ENCODE data around the gene PPP1R16B.
A peak's percentile ranks its signal among the peaks of the same experiment; 100 is the strongest.

Gene PPP1R16B

DNA sequence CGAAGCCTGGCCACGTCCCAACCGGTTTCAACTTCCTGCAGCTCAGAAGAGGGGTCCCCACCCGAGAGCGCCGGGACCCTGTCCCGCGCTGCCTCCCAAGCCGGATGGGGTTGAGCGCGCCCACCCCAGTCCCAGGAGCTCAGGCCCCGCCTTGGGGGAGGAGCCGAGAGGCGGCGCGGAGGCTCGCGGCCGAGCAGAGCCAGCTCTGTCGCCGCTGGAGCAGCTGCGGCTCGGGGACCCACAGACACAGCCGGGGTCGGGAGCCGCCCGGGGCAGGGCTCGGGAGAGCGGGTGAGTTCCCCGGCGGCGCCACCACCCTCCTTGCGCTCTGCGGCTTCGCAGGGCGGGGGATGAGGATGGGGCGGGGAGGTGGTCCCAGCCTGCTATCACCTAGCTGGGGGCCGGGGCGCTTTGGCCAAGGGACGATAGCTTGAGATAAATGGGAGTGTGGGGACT, at the start of gene PPP1R16B:
Gene PPP1R16B (plus strand): TSS at position 196 of the 456 bp plus-strand sequence. CDS start 30,229 bp downstream, outside the sequence.
- H3K36me3 ChIP-seq = no peaks in the 10 kb centered on the region
- H3K4me2 ChIP-seq = peak within 1 kb of the TSS; percentile 94 to 100 (median 99)
- no peak for TF ChIP-seq Cebpa-rat (IDR thresholded peaks at IDR 0.05)
- H3K27me3 ChIP-seq = peaks cover 0 to 9% (median 0%) of the 10 kb centered on the region in 11 experiments; a peak in 2 of 22 replicates
- H3K27ac ChIP-seq = peak within 1 kb of the TSS; percentile 47 to 93 (median 87); a peak in 21 of 22 replicates
- peak within 1 kb of the TSS; percentile 73 to 84 (median 76) for H3K4me3 ChIP-seq
- H3K9ac ChIP-seq = peak within 1 kb of the TSS; percentile 71 to 85 (median 79)
- peaks cover 0 to 16% (median 0%) of the 10 kb centered on the region in 11 experiments; a peak in 5 of 22 replicates for H4K20me1 ChIP-seq
- peaks cover 30 to 67% (median 60%) of the 10 kb centered on the region in 10 experiments for H3K4me1 ChIP-seq
- no peaks in the 10 kb centered on the region for H3K9me3 ChIP-seq (replicated peaks in 1 of 11)

DNA sequence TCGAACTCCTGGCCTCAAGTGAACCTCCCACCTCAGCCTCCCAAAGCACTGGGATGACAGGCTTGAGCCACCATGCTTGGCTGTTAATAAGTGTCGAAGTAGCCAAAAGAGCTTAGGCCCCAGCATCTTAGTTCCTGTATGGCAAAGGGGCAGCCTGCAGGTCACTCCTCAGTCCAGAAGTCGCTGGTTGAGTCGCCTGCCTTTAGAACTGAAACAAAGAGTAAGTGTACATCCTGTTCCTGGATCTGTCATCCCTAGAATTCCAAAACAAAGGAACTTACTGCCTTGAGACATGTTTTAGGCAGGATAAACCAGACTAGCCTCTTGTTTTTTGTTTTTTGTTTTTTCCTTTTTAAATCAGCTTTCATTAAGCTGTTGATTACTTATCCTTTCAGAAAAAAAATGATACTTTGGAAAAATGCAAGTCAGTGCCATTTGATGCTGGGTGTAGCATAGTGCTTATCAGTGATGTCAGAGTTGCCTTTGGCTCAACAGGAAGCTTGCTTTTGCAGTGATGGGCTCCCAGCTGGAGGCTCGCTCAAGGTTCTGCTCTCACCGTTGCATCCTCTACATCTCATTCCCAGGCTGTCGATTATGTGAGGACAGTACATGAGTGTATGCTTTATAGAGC, 48.2 kb upstream of the PPP1R16B start:
- Histone ChIP-seq H3K4me2 (no peak overlapping the region), H4K20me1 (peaks cover 0 to 4% (median 0%) of the 10 kb centered on the region in 11 experiments; a peak in 4 of 22 replicates), H3K9me3 (replicated peaks in 1 of 11) (no peaks in the 10 kb centered on the region), H3K9ac (no peak overlapping the region), H3K27me3 (no peaks in the 10 kb centered on the region), H3K36me3 (peaks cover 72 to 100% (median 92%) of the 10 kb centered on the region in 11 experiments), H3K4me1 (peaks cover 14 to 36% (median 22%) of the 10 kb centered on the region in 10 experiments), H3K27ac (no peak overlapping the region; a peak in 2 of 22 replicates), H3K4me3 (no peak overlapping the region)
- TF ChIP-seq Cebpa-rat (IDR thresholded peaks at IDR 0.05) = no peak

DNA sequence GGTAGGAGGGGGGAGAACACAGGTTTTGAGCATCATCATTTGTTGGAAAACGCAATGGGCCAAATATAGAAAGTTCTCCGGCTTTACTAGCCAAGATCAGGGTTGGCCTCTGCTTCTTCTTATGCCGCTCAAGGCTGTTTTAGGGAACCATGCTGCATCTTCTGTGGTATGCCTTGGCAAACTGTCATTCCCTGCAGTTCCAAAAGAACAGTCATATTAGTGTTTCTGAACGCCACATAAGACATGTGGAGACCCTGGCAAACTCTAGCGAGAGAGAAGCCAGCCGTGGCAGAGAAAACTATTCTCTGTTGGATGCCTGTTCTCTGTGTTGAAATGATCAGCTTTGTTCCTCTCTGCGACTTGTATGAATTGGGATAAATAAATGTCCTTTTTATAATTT, 46.4 kb upstream of the PPP1R16B start:
- H3K27ac ChIP-seq = no peak overlapping the region
- no peaks in the 10 kb centered on the region for H3K9me3 ChIP-seq (replicated peaks in 1 of 11)
- peaks cover 0 to 4% (median 0%) of the 10 kb centered on the region in 11 experiments; a peak in 2 of 22 replicates for H4K20me1 ChIP-seq
- H3K4me1 ChIP-seq = peaks cover 14 to 36% (median 23%) of the 10 kb centered on the region in 10 experiments
- no peak overlapping the region for H3K4me3 ChIP-seq
- no peak for TF ChIP-seq Cebpa-rat (IDR thresholded peaks at IDR 0.05)
- H3K36me3 ChIP-seq = peaks cover 77 to 100% (median 95%) of the 10 kb centered on the region in 11 experiments
- no peak overlapping the region for H3K4me2 ChIP-seq
- H3K27me3 ChIP-seq = no peaks in the 10 kb centered on the region
- no peak overlapping the region for H3K9ac ChIP-seq

DNA sequence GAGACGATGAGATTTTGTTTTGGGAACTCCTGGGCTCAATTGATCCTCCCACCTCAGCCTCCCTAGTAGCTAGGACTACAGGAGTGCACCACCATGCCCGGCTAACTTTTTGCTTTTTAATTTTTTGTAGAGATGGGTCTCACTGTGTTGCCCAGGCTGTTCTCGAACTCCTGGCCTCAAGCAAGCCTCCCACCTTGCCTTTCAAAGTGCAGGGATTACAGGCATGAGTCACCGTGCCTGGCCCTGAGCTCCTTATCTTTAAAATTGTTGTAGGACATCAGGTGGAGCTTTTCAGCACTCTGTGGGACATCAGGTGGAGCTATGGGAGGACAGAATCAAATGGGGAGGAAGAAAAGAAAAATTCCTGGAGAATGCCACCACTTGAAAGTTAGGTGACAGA, 44.5 kb upstream of the PPP1R16B start:
- H3K27me3 ChIP-seq = no peaks in the 10 kb centered on the region
- H4K20me1 ChIP-seq = peaks cover 0 to 10% (median 0%) of the 10 kb centered on the region in 11 experiments; a peak in 1 of 22 replicates
- no peak overlapping the region for H3K9ac ChIP-seq
- H3K4me1 ChIP-seq = peaks cover 2 to 33% (median 18%) of the 10 kb centered on the region in 10 experiments
- no peaks in the 10 kb centered on the region for H3K9me3 ChIP-seq (replicated peaks in 1 of 11)
- H3K4me2 ChIP-seq = peak overlapping the region in 3 of 11 experiments; percentile 7 to 49 (median 40); a peak in 3 of 22 replicates
- no peak overlapping the region for H3K4me3 ChIP-seq
- H3K27ac ChIP-seq = no peak overlapping the region; a peak in 1 of 22 replicates
- TF ChIP-seq Cebpa-rat (IDR thresholded peaks at IDR 0.05) = no peak
- H3K36me3 ChIP-seq = peaks cover 89 to 100% (median 100%) of the 10 kb centered on the region in 11 experiments

DNA sequence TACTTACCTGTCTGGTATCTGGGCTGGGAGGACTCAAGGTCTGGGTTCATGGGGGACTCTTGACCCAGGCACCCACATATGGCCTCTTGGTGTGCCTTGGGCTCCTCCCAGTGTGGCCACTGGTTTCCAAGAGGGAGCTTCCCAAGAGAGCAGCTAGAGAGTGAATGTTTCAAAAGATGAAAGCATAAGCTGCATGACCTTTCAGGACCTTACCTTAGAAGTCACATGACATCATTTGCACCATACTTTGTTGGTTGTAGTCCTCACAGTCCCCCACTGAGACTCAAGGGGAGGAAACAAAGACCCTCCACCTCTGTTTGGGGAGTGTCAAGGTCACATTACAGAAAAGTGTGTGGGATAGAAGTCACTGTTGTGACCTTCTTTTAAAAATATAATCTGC, 43.3 kb upstream of the PPP1R16B start:
- Histone ChIP-seq H4K20me1 (peaks cover 0 to 10% (median 0%) of the 10 kb centered on the region in 11 experiments; a peak in 1 of 22 replicates), H3K27ac (peak overlapping the region in 3 of 11 experiments; percentile 2 to 27 (median 12); a peak in 3 of 22 replicates), H3K4me1 (peaks cover 0 to 29% (median 15%) of the 10 kb centered on the region in 10 experiments; a peak in 12 of 20 replicates), H3K27me3 (no peaks in the 10 kb centered on the region), H3K9ac (no peak overlapping the region), H3K9me3 (replicated peaks in 1 of 11) (no peaks in the 10 kb centered on the region), H3K4me2 (peak overlapping the region in 6 of 11 experiments; percentile 12 to 61 (median 44); a peak in 10 of 22 replicates), H3K36me3 (peaks cover 89 to 100% (median 100%) of the 10 kb centered on the region in 11 experiments), H3K4me3 (no peak overlapping the region)
- no peak for TF ChIP-seq Cebpa-rat (IDR thresholded peaks at IDR 0.05)

DNA sequence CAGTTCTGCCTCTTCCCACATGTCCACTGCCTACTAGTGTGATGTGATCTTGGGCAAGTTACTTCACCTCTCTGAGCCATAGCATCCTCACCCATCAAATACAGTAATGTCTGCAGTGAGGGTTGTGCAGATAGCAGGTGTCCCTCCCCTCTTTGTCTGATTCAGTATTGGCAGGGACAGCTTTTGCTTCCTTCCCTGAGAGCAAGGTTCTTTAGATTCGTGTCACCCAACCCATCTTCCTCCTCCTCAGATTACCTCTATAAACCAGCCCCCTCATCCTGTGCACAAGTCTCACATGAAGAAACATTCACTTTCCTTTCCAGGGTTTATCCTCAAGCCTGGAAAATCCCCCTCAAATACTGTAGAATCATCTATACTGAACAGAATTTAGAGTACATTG, 41.9 kb upstream of the PPP1R16B start:
- H3K27me3 ChIP-seq = no peaks in the 10 kb centered on the region
- peaks cover 0 to 13% (median 0%) of the 10 kb centered on the region in 11 experiments; a peak in 2 of 22 replicates for H4K20me1 ChIP-seq
- no peak overlapping the region for H3K4me2 ChIP-seq
- no peak overlapping the region for H3K4me3 ChIP-seq
- TF ChIP-seq Cebpa-rat (IDR thresholded peaks at IDR 0.05) = no peak
- H3K27ac ChIP-seq = no peak overlapping the region
- no peak overlapping the region for H3K9ac ChIP-seq
- peaks cover 0 to 29% (median 15%) of the 10 kb centered on the region in 10 experiments; a peak in 12 of 20 replicates for H3K4me1 ChIP-seq
- peaks cover 89 to 100% (median 100%) of the 10 kb centered on the region in 11 experiments for H3K36me3 ChIP-seq
- H3K9me3 ChIP-seq (replicated peaks in 1 of 11) = no peaks in the 10 kb centered on the region

DNA sequence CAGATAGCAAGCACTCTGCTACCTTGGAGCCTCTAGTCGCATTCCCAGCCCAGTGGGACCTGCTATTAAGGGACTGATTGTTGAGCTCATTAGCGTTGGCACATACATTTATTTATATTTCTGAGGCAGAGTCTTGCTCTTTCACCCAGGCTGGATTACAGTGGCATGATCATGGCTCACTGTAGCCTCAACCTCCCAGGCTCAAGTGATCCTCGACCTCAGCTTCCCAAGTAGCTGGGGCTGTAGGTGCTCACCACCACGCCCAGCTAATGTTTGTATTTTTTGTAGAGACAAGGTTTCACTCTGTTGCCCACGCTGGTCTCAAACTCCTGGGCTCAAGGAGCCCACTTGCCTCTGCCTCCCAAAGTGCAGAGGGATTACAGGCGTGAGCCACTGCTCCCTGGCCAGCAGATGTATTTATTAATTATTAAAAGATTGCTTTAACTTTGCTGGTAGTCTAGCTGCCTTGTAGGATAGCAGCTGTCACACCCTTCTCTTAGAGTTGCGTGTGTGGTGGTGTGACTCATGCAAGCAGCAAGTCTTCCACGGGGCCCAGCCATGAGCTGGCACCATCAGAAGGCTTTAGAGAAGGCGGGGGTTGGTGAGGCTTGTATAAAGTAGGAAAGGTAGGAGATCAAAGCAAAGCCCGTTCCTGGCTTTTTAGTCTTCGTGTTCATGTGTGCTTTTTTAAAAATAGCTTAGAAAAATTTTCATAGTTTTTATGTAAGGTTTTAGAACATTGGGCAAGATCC, 40.8 kb upstream of the PPP1R16B start:
- TF ChIP-seq Cebpa-rat (IDR thresholded peaks at IDR 0.05) = no peak
- H3K4me2 ChIP-seq = peak overlapping the region in 5 of 11 experiments; percentile 13 to 47 (median 29); a peak in 8 of 22 replicates
- no peak overlapping the region for H3K27ac ChIP-seq
- no peak overlapping the region for H3K4me3 ChIP-seq
- H3K9me3 ChIP-seq (replicated peaks in 1 of 11) = no peaks in the 10 kb centered on the region
- no peaks in the 10 kb centered on the region for H3K27me3 ChIP-seq
- peaks cover 0 to 13% (median 0%) of the 10 kb centered on the region in 11 experiments; a peak in 2 of 22 replicates for H4K20me1 ChIP-seq
- peaks cover 0 to 29% (median 15%) of the 10 kb centered on the region in 10 experiments; a peak in 12 of 20 replicates for H3K4me1 ChIP-seq
- H3K9ac ChIP-seq = peak overlapping the region in 1 of 11 experiments; percentile 12; a peak in 1 of 22 replicates
- H3K36me3 ChIP-seq = peaks cover 89 to 100% (median 100%) of the 10 kb centered on the region in 11 experiments

DNA sequence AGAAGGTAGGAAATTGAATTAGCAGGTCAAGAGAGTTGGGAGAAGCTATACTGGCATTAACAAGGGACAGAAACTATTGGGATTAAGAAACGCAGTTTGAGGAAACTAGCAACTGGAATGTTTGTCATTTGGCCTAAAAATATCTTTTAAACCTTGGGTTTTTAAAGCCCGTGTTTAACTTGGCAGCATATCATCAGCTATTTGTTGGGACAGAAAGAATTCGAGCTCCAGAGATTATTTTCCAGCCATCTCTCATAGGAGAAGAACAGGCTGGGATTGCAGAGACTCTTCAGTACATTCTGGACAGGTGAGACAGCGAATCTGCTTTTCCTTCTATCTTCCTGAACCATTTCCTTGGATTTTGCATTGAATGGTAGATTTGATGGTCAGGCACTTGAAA, 39.4 kb upstream of the PPP1R16B start:
- Histone ChIP-seq H3K9me3 (replicated peaks in 1 of 11) (no peaks in the 10 kb centered on the region), H3K27ac (no peak overlapping the region), H3K4me3 (no peak overlapping the region), H3K36me3 (peaks cover 87 to 100% (median 97%) of the 10 kb centered on the region in 11 experiments), H3K4me2 (no peak overlapping the region), H3K27me3 (no peaks in the 10 kb centered on the region), H3K9ac (no peak overlapping the region), H3K4me1 (peaks cover 0 to 29% (median 14%) of the 10 kb centered on the region in 10 experiments; a peak in 12 of 20 replicates), H4K20me1 (peaks cover 0 to 19% (median 0%) of the 10 kb centered on the region in 11 experiments; a peak in 5 of 22 replicates)
- no peak for TF ChIP-seq Cebpa-rat (IDR thresholded peaks at IDR 0.05)
